Pancreas (tissue), 10 donors: ENCODE data around the gene GGN. TPM values are rescaled to one million over a fixed set of nuclear protein-coding genes. Genes with fewer than 3 reads are reported as not detected.
"Not testable (repeated sequence)": the region's sequence is repeated elsewhere in the genome, so short reads cannot be mapped to it uniquely, and the experiment has no call there.

Source experiments
- ATAC-seq, 4 donors: fragments of 200-7000 bp; cut with Tn5 transposase; one replicate each; pipeline versions ENCODE4 v1.8.0 to v1.9.1; 2020; ENCODE audit warnings: mild to moderate bottlenecking in 4 of 4, moderate library complexity in 4 of 4
- DNase-seq, 6 donors: peaks; one replicate each; pipeline ENCODE4 v3.0.0-alpha.2; 2020
- FAIRE-seq: peaks from 2 replicates; lab custom pipeline; 2012; peaks lifted over from hg19 to GRCh38; lab: Jason Lieb, UNC
- H3K27ac ChIP-seq, 4 donors: fragments of 200-600 bp; sonication (generic); 1 replicate in 3 of 4; 2 replicates in 1 of 4; pipeline versions ENCODE4 v1.5.0 to v1.8.0; 2020
- H3K27me3 ChIP-seq, 4 donors: fragments of 200-600 bp; one replicate each; pipeline ENCODE4 v1.8.0; 2021
- H3K36me3 ChIP-seq, 3 donors: fragments of 200-600 bp; sonication (generic) in 1 of 3; one replicate each; pipeline versions ENCODE4 v1.5.0 to v1.8.0; 2020 to 2021
- H3K4me1 ChIP-seq, 3 donors: fragments of 200-600 bp; one replicate each; pipeline ENCODE4 v1.8.0; 2021
- H3K4me3 ChIP-seq, 4 donors: fragments of 200-600 bp; sonication (generic) in 2 of 4; one replicate each; pipeline versions ENCODE4 v1.5.0 to v1.8.0; 2020 to 2021
- H3K9me3 ChIP-seq, 4 donors: fragments of 200-600 bp; one replicate each; pipeline ENCODE4 v1.8.0; 2021
- CTCF ChIP-seq, 4 donors: fragments of 200-600 bp; sonication (generic) in 3 of 4; IDR thresholded peaks; one replicate each; pipeline versions ENCODE4 v1.5.0 to v1.8.0; 2021; ENCODE audit warnings: antibody characterized with exemption in 4 of 4
- WGBS, 2 donors: extraction: QIAGEN DNeasy Blood & Tissue Kit; methylation state at CpG; one replicate each; pipeline ENCODE4 v1.1.7; 2013; 5-methylcytosine and 5-hydroxymethylcytosine counted together
- intact Hi-C, 3 donors: fragments of 100-400 bp; cut with DNase I; formaldehyde crosslinking; loops; one replicate each; pipeline versions ENCODE4 v1.11.1 to v1.14.2; 2022
- polyA plus RNA-seq, 2 donors: library from polyadenylated mRNA; stranded (reverse); fragments of 200-250 nt; gene quantifications; one replicate each; pipeline ENCODE4 v1.2.3, GENCODE V29; 2013
- total RNA-seq, 6 donors: library from RNA; stranded (reverse); fragmentation: NEBNext Ultra II Directional in 4 of 6; extraction: Animal tissue kit (Norgen Biotek cat#: 25700) in 4 of 6; gene quantifications; one replicate each; pipeline versions ENCODE4 v1.2.1 to v1.2.4, GENCODE V29; 2021 to 2023
- donor health status: healthy with polysubstance abuse.
- donor health status: DM: no; HTN: no; CAD: no; lungs with moderate emphysema.
- donor health status: DM: no; HTN: no; CAD: no.
- donor health status: control.
- donor health status: control.
- donor health status: Bipolar disorder and iron deficiency.
- donor health status: DM: yes; HTN: yes; CAD: no.
- donor health status: DM: no; HTN: no; CAD: no.
- donor health status: DM: no; HTN: no; CAD: no.
- donor health status: DM: yes; HTN: yes; CAD: no.

Gene GGN
- total and polyA plus RNA-seq, 8 donors = 0.23 to 2.2 (median 0.29) TPM; not detected in 2

- H3K27ac ChIP-seq = no peak overlapping the region
- ATAC-seq (peak in 2 of 4 donors; percentile 17 to 21), DNase-seq (no peak), FAIRE-seq (no peak)
- peaks cover 0 to 9% (median 0%) of the 10 kb centered on the region in 3 donors for H3K36me3 ChIP-seq
- no peaks in the 10 kb centered on the region for H3K27me3 ChIP-seq
- TF ChIP-seq CTCF (IDR thresholded peaks at IDR 0.05) = no peak
- no peaks in the 10 kb centered on the region for H3K9me3 ChIP-seq
- H3K4me3 ChIP-seq = no peak overlapping the region
- intact Hi-C loops = no loop called here
- 76 to 83% methylated on average over 13 of the region's 13 CpGs for WGBS, 2 donors
- no peaks in the 10 kb centered on the region for H3K4me1 ChIP-seq
Observed at GRCh38 chr19:38411041-38411712, 23.3 kb upstream of the GGN start.

GRCh38 chr19:38410407-38410806, 22.6 kb upstream of the GGN start:
- FAIRE-seq, H3K27me3 ChIP-seq, H3K36me3 ChIP-seq, ATAC-seq, H3K4me3 ChIP-seq, intact Hi-C loops, H3K9me3 ChIP-seq, DNase-seq, H3K4me1 ChIP-seq, H3K27ac ChIP-seq: not testable (repeated sequence)
- 52 to 69% methylated on average over 6 of the region's 6 CpGs for WGBS, 2 donors

- intact Hi-C loops = loop anchor here in 1 of 3 donors (10.0 kb wide), 1 partner anchor 205 kb away; the partner anchor contains the start of genes EIF3K and MAP4K1
- Histone ChIP-seq H3K4me3 (no peak overlapping the region), H3K9me3 (no peaks in the 10 kb centered on the region), H3K27me3 (no peaks in the 10 kb centered on the region), H3K27ac (no peak overlapping the region), H3K36me3 (peaks cover 0 to 9% (median 0%) of the 10 kb centered on the region in 3 donors), H3K4me1 (no peaks in the 10 kb centered on the region)
- DNase-seq = no peak
- TF ChIP-seq CTCF (IDR thresholded peaks at IDR 0.05) = no peak
- WGBS, 2 donors = 43 to 46% methylated on average over 7 of the region's 7 CpGs
- FAIRE-seq = no peak
- peak in 2 of 4 donors; percentile 31 to 47 for ATAC-seq
Observed at GRCh38 chr19:38409631-38410133, 21.8 kb upstream of the GGN start.

- FAIRE-seq (no peak), ATAC-seq (no peak), DNase-seq (no peak)
- Histone ChIP-seq H3K36me3 (peaks cover 0 to 9% (median 0%) of the 10 kb centered on the region in 3 donors), H3K27me3 (no peaks in the 10 kb centered on the region), H3K4me1 (peaks cover 0 to 2% (median 0%) of the 10 kb centered on the region in 3 donors), H3K4me3 (no peak overlapping the region), H3K9me3 (no peaks in the 10 kb centered on the region), H3K27ac (no peak overlapping the region)
- no peak for TF ChIP-seq CTCF (IDR thresholded peaks at IDR 0.05)
- intact Hi-C loops = loop anchor here in 1 of 3 donors (10.0 kb wide), 1 partner anchor 210 kb away; the partner anchor contains the start of genes EIF3K and MAP4K1
- WGBS, 2 donors = 95 to 96% methylated on average over 8 of the region's 8 CpGs
Observed at GRCh38 chr19:38405276-38405675, 17.4 kb upstream of the GGN start.

DNA sequence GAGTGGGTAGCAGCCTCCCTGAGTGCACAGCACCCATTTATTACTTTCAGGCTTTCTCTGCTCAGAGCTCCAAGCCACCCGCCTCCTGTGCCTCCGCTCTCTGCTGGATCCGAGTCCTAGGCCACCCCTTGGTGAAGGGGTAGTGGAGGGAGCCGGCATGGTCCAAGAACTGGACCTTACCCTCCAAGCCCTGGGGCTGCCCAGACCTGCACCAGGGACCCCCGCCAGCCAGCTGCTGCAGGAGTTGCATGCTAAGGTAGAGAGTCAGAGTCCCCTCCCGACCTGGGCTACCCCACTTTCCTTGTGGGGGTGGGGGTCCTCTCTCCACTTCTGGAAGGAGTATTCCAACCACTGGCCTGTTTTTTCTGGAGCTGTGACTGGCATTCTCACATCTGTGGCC, 17.0 kb upstream of the GGN start:
- H3K9me3 ChIP-seq = no peaks in the 10 kb centered on the region
- ATAC-seq = no peak
- H3K27ac ChIP-seq = no peak overlapping the region
- FAIRE-seq = no peak
- peaks cover 0 to 2% (median 0%) of the 10 kb centered on the region in 3 donors for H3K4me1 ChIP-seq
- no peaks in the 10 kb centered on the region for H3K27me3 ChIP-seq
- peak in 1 of 6 donors; percentile 74 for DNase-seq
- H3K36me3 ChIP-seq = peaks cover 0 to 9% (median 0%) of the 10 kb centered on the region in 3 donors
- TF ChIP-seq CTCF (IDR thresholded peaks at IDR 0.05) = no peak
- WGBS, 2 donors = 93 to 96% methylated on average over 6 of the region's 6 CpGs
- intact Hi-C loops = loop anchor here in 1 of 3 donors (10.0 kb wide), 1 partner anchor 210 kb away; the partner anchor contains the start of genes EIF3K and MAP4K1
- H3K4me3 ChIP-seq = no peak overlapping the region
